ENCODE results near the gene RPS6KC1. TPM values are rescaled to one million over a fixed set of nuclear protein-coding genes. Genes with fewer than 3 reads are reported as not detected.

Gene RPS6KC1
- total and polyA plus RNA-seq, 9 donors: 6.8 to 24.6 (median 18.8) TPM

GRCh38 chr1:213320191-213320870 is 269.3 kb downstream of the RPS6KC1 start:
- H3K9me3 ChIP-seq: no peaks in the 10 kb centered on the region

More at GRCh38 chr1:213320191-213320870, 269.3 kb downstream of the RPS6KC1 start:
- no peak overlapping the region for H3K4me3 ChIP-seq
- no peaks in the 10 kb centered on the region for H3K27me3 ChIP-seq
- 68 to 76% (median 70%) methylated on average over 6 of the region's 6 CpGs for WGBS, 3 donors
- no peak overlapping the region for H3K27ac ChIP-seq
- H3K4me1 ChIP-seq (ENCODE audit: insufficient read depth): no peaks in the 10 kb centered on the region
- DNase-seq: no peak
- no peak for TF ChIP-seq EP300 (IDR thresholded peaks at IDR 0.05)
- TF ChIP-seq POLR2A (IDR thresholded peaks at IDR 0.05): no peak
- TF ChIP-seq CTCF (IDR thresholded peaks at IDR 0.05): no peak
- intact Hi-C loops (cut with DNase I): no loop called here
- no peaks in the 10 kb centered on the region for H3K36me3 ChIP-seq

Other genes starting within 250 kb of the RPS6KC1 start
- not detected for gene SPATA45, start 203.6 kb upstream of the RPS6KC1 start, total RNA-seq
- gene SPATA45, start 203.6 kb upstream of the RPS6KC1 start, polyA plus RNA-seq: not detected
- 10 to 100 TPM in 1 of 7 donors, 1 to 10 TPM in 6; 4.0 to 11.4 (median 7.4) TPM for gene FLVCR1, start 193.0 kb upstream of the RPS6KC1 start, total RNA-seq
- gene FLVCR1, start 193.0 kb upstream of the RPS6KC1 start, polyA plus RNA-seq: 1 to 10 TPM; 1.9 to 5.3 TPM
- gene VASH2, start 100.7 kb upstream of the RPS6KC1 start, total RNA-seq: 1 to 10 TPM in 3 of 7 donors, under 1 TPM in 4; 0.28 to 2.1 (median 0.83) TPM
- 1 to 10 TPM in 1 of 2 donors, under 1 TPM in 1; 0.74 to 1.6 TPM for gene VASH2, start 100.7 kb upstream of the RPS6KC1 start, polyA plus RNA-seq
- 10 to 100 TPM; 29.9 to 51.3 (median 41.4) TPM for gene ANGEL2, start 35.4 kb upstream of the RPS6KC1 start, total RNA-seq
- 10 to 100 TPM; 18.3 to 19.1 TPM for gene ANGEL2, start 35.4 kb upstream of the RPS6KC1 start, polyA plus RNA-seq

Data from ovary (tissue), 9 donors.